ENCODE data around the gene CLEC16A.

Gene CLEC16A

DNA sequence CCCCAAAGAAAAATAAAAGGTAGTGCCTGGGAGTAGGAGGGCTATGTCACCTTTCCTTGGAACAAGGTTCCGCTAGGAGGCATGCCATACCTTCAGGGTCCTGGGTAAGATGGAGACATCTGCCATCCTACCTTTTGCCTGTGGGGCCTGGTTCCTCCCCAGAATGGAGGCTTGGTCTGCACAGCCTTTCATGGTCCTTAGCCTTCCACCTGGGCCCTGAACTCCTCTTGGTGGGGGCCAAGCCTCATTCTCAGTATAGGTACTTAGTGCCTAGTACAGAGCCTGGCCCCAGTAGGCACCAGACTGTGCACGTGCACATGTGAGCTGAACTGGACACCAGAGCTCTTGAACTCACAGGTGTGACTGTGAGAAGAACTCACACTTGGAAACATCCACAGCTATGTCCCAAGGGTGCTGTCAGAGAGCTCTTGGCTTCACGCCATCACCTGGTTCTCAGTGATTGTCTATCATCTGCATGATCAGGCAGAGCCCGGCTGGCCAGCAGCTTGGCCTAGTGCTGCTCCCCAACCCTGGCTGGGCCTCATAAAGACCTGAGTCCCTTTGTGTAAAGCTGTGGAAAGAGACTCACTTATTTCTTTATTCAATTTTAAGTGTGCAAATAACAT, 168.5 kb downstream of the CLEC16A start:
- peak overlapping the region; percentile 47 to 50 for H3K27ac ChIP-seq
- intact Hi-C loops (cut with DNase I; ENCODE audit: low total_unique reads): no loop called here

DNA sequence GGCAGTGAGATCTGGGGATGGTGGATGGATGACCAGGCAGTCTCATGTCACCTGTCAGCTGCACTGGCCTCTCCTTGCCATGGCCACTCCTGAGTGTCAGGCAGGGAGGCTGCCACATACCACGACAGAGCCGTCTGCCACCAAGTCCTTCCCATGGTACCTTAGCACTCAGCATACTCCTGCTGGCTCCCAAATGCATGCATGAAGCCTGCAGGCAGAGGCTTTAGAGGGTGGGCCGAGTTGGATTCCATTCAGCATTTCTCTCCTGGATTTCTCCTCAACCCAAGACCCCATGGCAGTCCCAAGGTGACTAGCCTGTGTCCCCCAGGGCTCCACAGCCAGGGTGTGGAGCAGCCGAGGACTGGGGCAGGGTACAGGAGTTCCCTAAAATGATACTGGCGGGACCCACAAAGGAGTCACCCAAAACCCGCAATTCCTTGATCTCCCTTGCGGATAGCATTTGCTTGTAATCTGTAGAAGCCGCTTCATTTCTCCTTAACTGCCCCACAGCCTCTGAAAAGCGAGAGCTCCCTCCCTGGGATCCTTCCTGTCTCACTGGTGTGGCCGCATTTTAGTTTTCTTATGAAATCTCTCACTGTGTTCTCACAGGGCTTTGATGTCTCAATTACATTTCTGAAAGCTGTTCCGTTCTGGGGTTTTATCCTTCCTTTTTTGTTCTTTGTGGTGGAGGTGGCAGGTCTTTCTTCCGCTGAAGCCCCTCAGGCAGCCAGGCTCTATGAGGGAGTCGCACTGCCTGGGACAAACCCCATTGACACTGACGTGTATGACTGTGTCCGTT, 170.2 kb downstream of the CLEC16A start:
- Histone ChIP-seq H3K4me1 (peaks cover 0 to 48% (median 30%) of the 10 kb centered on the region in 4 donors), H3K4me3 (no peak overlapping the region), H3K27ac (no peak overlapping the region), H3K36me3 (peaks cover 0 to 8% (median 0%) of the 10 kb centered on the region in 3 donors), H3K27me3 (no peaks in the 10 kb centered on the region), H3K9me3 (peaks cover 0 to 7% (median 5%) of the 10 kb centered on the region in 3 donors)
- TF ChIP-seq, protein P1, sequence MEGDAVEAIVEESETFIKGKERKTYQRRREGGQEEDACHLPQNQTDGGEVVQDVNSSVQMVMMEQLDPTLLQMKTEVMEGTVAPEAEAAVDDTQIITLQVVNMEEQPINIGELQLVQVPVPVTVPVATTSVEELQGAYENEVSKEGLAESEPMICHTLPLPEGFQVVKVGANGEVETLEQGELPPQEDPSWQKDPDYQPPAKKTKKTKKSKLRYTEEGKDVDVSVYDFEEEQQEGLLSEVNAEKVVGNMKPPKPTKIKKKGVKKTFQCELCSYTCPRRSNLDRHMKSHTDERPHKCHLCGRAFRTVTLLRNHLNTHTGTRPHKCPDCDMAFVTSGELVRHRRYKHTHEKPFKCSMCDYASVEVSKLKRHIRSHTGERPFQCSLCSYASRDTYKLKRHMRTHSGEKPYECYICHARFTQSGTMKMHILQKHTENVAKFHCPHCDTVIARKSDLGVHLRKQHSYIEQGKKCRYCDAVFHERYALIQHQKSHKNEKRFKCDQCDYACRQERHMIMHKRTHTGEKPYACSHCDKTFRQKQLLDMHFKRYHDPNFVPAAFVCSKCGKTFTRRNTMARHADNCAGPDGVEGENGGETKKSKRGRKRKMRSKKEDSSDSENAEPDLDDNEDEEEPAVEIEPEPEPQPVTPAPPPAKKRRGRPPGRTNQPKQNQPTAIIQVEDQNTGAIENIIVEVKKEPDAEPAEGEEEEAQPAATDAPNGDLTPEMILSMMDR (IDR thresholded peaks at IDR 0.05): no peak
- DNase-seq: peak in 1 of 2 donors; percentile 28
- intact Hi-C loops (cut with DNase I; ENCODE audit: low total_unique reads): no loop called here

More for the DNA sequence above, 168.5 kb downstream of the CLEC16A start:
- TF ChIP-seq, protein P1 (IDR thresholded peaks at IDR 0.05): no peak
- no peak overlapping the region for H3K4me3 ChIP-seq
- DNase-seq: peak in 1 of 2 donors; percentile 57
- peaks cover 0 to 8% (median 0%) of the 10 kb centered on the region in 3 donors for H3K36me3 ChIP-seq
- H3K9me3 ChIP-seq: peaks cover 0 to 7% (median 5%) of the 10 kb centered on the region in 3 donors
- peaks cover 0 to 46% (median 32%) of the 10 kb centered on the region in 4 donors for H3K4me1 ChIP-seq
- no peaks in the 10 kb centered on the region for H3K27me3 ChIP-seq

DNA sequence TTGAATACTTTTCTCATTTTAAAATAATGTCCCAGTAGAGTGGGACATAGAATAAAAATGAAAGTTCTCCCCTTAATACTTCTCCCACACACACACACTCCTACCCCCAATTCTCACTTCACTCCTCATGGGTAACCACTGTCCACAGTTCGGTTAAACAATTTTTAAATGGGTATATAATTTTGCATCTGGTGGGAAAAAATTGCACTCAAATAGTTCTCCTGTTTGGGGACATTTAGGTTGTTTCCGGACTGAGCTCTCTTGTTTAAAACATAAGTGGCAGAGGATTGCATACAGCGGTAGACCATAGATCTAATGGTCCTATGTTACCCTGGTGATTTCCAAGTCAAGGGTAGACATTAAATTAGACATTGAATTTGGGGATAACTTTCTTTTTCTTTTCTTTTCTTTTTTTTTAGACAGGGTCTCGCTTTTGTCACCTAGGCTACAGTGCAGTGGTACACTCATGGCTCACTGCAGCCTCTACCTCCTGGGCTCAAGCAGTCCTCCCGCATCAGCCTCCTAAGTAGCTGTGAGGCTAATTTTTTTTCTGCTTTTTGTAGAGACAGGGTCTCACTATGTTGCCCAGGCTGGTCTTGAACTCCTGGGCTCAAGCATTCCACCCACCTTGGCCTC, 173.3 kb downstream of the CLEC16A start:
- Histone ChIP-seq H3K9me3 (no peaks in the 10 kb centered on the region), H3K4me1 (peaks cover 0 to 61% (median 38%) of the 10 kb centered on the region in 4 donors), H3K27ac (no peak overlapping the region), H3K36me3 (peaks cover 0 to 4% (median 0%) of the 10 kb centered on the region in 3 donors), H3K4me3 (no peak overlapping the region), H3K27me3 (no peaks in the 10 kb centered on the region)
- no peak for DNase-seq
- TF ChIP-seq, protein P1 (IDR thresholded peaks at IDR 0.05): no peak
- intact Hi-C loops (cut with DNase I; ENCODE audit: low total_unique reads): no loop called here

DNA sequence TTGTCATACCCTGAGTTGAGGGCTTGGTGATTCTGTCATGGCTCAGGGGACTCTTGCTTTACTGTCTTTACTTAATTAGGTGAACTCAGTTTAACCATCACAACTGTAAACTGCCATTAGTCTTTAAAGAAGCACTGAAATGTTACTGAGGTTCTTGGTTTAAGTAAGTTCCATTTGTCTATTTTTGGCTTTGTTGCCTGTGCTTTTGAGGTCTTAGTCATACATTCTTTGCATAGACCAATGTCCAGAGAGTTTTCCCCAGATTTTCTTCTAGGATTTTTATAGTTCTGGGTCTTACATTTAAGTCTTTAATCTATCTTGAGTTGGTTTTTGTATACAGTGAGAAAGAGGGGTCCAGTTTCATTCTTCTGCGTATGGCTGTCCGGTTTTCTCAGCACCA, 174.1 kb downstream of the CLEC16A start:
- H3K9me3 ChIP-seq: no peaks in the 10 kb centered on the region
- H3K4me1 ChIP-seq: peaks cover 0 to 53% (median 33%) of the 10 kb centered on the region in 4 donors
- TF ChIP-seq, protein P1 (IDR thresholded peaks at IDR 0.05): no peak
- no peak overlapping the region for H3K4me3 ChIP-seq
- H3K36me3 ChIP-seq: peaks cover 0 to 8% (median 0%) of the 10 kb centered on the region in 3 donors
- no peaks in the 10 kb centered on the region for H3K27me3 ChIP-seq
- H3K27ac ChIP-seq: peak overlapping the region in 1 of 2 donors; percentile 35
- no peak for DNase-seq
- intact Hi-C loops (cut with DNase I; ENCODE audit: low total_unique reads): no loop called here

DNA sequence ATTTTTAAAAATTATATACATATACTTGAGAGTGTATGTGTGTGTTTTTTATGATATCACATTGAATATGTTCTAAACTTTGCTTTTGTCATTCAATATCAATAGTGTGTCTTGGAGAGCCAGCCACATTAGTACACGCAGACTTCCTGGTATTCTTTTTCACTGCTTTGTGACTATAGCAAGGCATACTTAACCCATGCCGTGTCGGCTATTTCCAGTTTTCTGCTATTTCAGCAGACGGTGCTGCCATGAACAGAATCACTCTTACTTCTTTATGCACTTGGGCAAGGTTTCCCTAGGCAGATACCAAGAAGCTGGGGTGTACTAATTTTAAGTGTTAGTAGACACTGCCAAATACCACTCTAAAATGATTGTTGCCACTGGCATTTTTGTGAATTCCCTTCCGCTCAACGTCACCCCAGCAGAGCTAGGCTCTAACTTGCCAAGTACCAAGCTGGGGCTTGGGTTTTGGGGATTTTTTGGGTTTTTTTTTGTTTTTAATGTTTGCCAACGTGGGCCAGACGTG, 176.8 kb downstream of the CLEC16A start:
- Histone ChIP-seq H3K9me3 (no peaks in the 10 kb centered on the region), H3K36me3 (peaks cover 7 to 33% (median 11%) of the 10 kb centered on the region in 3 donors), H3K4me3 (no peak overlapping the region), H3K27ac (peak overlapping the region; percentile 22 to 48), H3K4me1 (peaks cover 0 to 54% (median 25%) of the 10 kb centered on the region in 4 donors), H3K27me3 (no peaks in the 10 kb centered on the region)
- DNase-seq: peak in 1 of 2 donors; percentile 27
- intact Hi-C loops (cut with DNase I; ENCODE audit: low total_unique reads): no loop called here
- TF ChIP-seq, protein P1 (IDR thresholded peaks at IDR 0.05): no peak

Measured in tibial artery (tissue), 4 donors.